Hypothalamus (tissue), 51 donors: ENCODE data around the gene CORO2A.

ENCODE experiments used
- DNase-seq, 51 donors: peaks; one replicate each; lab custom pipeline; 2025; lab: John Stamatoyannopoulos, UW

CORO2A gene

GRCh38 chr9:98219794-98220370 lies 27.4 kb upstream of the CORO2A start:
- no peak for DNase-seq

GRCh38 chr9:98219364-98219716 lies 26.9 kb upstream of the CORO2A start:
- no peak for DNase-seq

- DNase-seq: no peak
Measured at GRCh38 chr9:98218562-98219363, 26.3 kb upstream of the CORO2A start.

- no peak for DNase-seq
Measured at GRCh38 chr9:98217255-98217654, 24.8 kb upstream of the CORO2A start.

GRCh38 chr9:98216391-98216790 lies 24.0 kb upstream of the CORO2A start:
- DNase-seq: no peak

GRCh38 chr9:98215821-98216220 lies 23.4 kb upstream of the CORO2A start:
- no peak for DNase-seq

GRCh38 chr9:98215271-98215670 lies 22.8 kb upstream of the CORO2A start:
- no peak for DNase-seq

GRCh38 chr9:98214811-98215210 lies 22.4 kb upstream of the CORO2A start:
- peak in 16 of 51 donors; percentile 10 to 44 (median 20) for DNase-seq

GRCh38 chr9:98211260-98211659 lies 18.8 kb upstream of the CORO2A start:
- DNase-seq: no peak

GRCh38 chr9:98210435-98210834 lies 18.0 kb upstream of the CORO2A start:
- DNase-seq: no peak

GRCh38 chr9:98209530-98209929 lies 17.1 kb upstream of the CORO2A start:
- no peak for DNase-seq

GRCh38 chr9:98208635-98209034 lies 16.2 kb upstream of the CORO2A start:
- DNase-seq: no peak

GRCh38 chr9:98207606-98208005 lies 15.2 kb upstream of the CORO2A start:
- no peak for DNase-seq

- no peak for DNase-seq
Measured at GRCh38 chr9:98206754-98207153, 14.3 kb upstream of the CORO2A start.

GRCh38 chr9:98204692-98205091 lies 12.3 kb upstream of the CORO2A start:
- DNase-seq: no peak

GRCh38 chr9:98203153-98203552 lies 10.7 kb upstream of the CORO2A start:
- no peak for DNase-seq

GRCh38 chr9:98202252-98202651 lies 9.8 kb upstream of the CORO2A start:
- no peak for DNase-seq

- DNase-seq: no peak
Measured at GRCh38 chr9:98201749-98202148, 9.3 kb upstream of the CORO2A start.

GRCh38 chr9:98201102-98201501 lies 8.7 kb upstream of the CORO2A start:
- no peak for DNase-seq

- no peak for DNase-seq
Measured at GRCh38 chr9:98199388-98200033, 7.1 kb upstream of the CORO2A start.

GRCh38 chr9:98195671-98196070 lies 3.2 kb upstream of the CORO2A start:
- no peak for DNase-seq

- DNase-seq: no peak
Measured at GRCh38 chr9:98193336-98193944, 1.0 kb upstream of the CORO2A start.
